Activated naive CD8-positive, alpha-beta T cell treated with anti-CD3 and anti-CD28 coated beads for 36 hours (primary cell): ENCODE results near the gene MTA3. TPM values are rescaled to one million over a fixed set of nuclear protein-coding genes. Genes with fewer than 3 reads are reported as not detected.
A peak's percentile ranks its signal among the peaks of the same experiment; 100 is the strongest.
"Not testable (repeated sequence)": the region's sequence is repeated elsewhere in the genome, so short reads cannot be mapped to it uniquely, and the experiment has no call there.

ENCODE experiments used
- DNase-seq: peaks from one replicate; pipeline ENCODE4 v3.0.0; 2021
- H3K27ac Mint-ChIP-seq: one replicate; pipeline ENCODE4 v1.8.0; 2022; ENCODE audit warnings: mild to moderate bottlenecking, moderate library complexity, mixed read lengths
- H3K27me3 Mint-ChIP-seq: one replicate; pipeline ENCODE4 v1.8.0; 2022; ENCODE audit warnings: mild to moderate bottlenecking, mixed read lengths
- H3K36me3 Mint-ChIP-seq: one replicate; pipeline ENCODE4 v1.8.0; 2021; ENCODE audit warnings: mild to moderate bottlenecking, mixed read lengths
- H3K4me1 Mint-ChIP-seq: one replicate; pipeline ENCODE4 v1.8.0; 2021; ENCODE audit warnings: mixed read lengths
- H3K4me3 Mint-ChIP-seq: one replicate; pipeline ENCODE4 v1.8.0; 2022; ENCODE audit warnings: mild to moderate bottlenecking, moderate library complexity, mixed read lengths
- H3K9me3 Mint-ChIP-seq: one replicate; pipeline ENCODE4 v1.8.0; 2022; ENCODE audit warnings: mixed read lengths
- total RNA-seq, 2 experiments: library from RNA; stranded (reverse); gene quantifications; one replicate each; pipeline ENCODE4 v1.2.3, GENCODE V29; 2021

The MTA3 gene
- total RNA-seq, 2 experiments from 2014 or later: 32.0 to 34.7 TPM

- H3K27me3 Mint-ChIP-seq: no peaks in the 10 kb centered on the region
- H3K36me3 Mint-ChIP-seq: peaks cover 23% of the 10 kb centered on the region
- H3K27ac Mint-ChIP-seq: no peak overlapping the region
- no peak overlapping the region for H3K4me3 Mint-ChIP-seq
- peaks cover 9% of the 10 kb centered on the region for H3K4me1 Mint-ChIP-seq
- no peak for DNase-seq
- H3K9me3 Mint-ChIP-seq: peaks cover 2% of the 10 kb centered on the region
Measured at GRCh38 chr2:42618116-42618515, 49.7 kb downstream of the MTA3 start.

GRCh38 chr2:42618972-42619371, 50.5 kb downstream of the MTA3 start:
- Mint-ChIP-seq H3K36me3 (peaks cover 23% of the 10 kb centered on the region), H3K27ac (peak overlapping the region; percentile 57), H3K4me3 (no peak overlapping the region), H3K4me1 (peaks cover 8% of the 10 kb centered on the region), H3K27me3 (no peaks in the 10 kb centered on the region), H3K9me3 (peaks cover 2% of the 10 kb centered on the region)
- DNase-seq: no peak

GRCh38 chr2:42621626-42622025, 53.2 kb downstream of the MTA3 start:
- not testable (repeated sequence) for H3K4me1 Mint-ChIP-seq, H3K27ac Mint-ChIP-seq, H3K27me3 Mint-ChIP-seq, DNase-seq, H3K9me3 Mint-ChIP-seq, H3K4me3 Mint-ChIP-seq
- H3K36me3 Mint-ChIP-seq: peaks cover 23% of the 10 kb centered on the region

GRCh38 chr2:42622943-42623676, 54.7 kb downstream of the MTA3 start:
- no peak for DNase-seq
- no peaks in the 10 kb centered on the region for H3K27me3 Mint-ChIP-seq
- no peak overlapping the region for H3K27ac Mint-ChIP-seq
- peaks cover 29% of the 10 kb centered on the region for H3K36me3 Mint-ChIP-seq
- peaks cover 8% of the 10 kb centered on the region for H3K4me1 Mint-ChIP-seq
- H3K4me3 Mint-ChIP-seq: no peak overlapping the region
- H3K9me3 Mint-ChIP-seq: peaks cover 2% of the 10 kb centered on the region

- Mint-ChIP-seq H3K36me3 (peaks cover 26% of the 10 kb centered on the region), H3K4me1 (peaks cover 2% of the 10 kb centered on the region), H3K9me3 (peaks cover 2% of the 10 kb centered on the region), H3K27me3 (no peaks in the 10 kb centered on the region), H3K4me3 (no peak overlapping the region), H3K27ac (no peak overlapping the region)
- no peak for DNase-seq
Measured at GRCh38 chr2:42624047-42624446, 55.6 kb downstream of the MTA3 start.

- H3K27me3 Mint-ChIP-seq, DNase-seq, H3K4me3 Mint-ChIP-seq, H3K4me1 Mint-ChIP-seq, H3K9me3 Mint-ChIP-seq, H3K27ac Mint-ChIP-seq, H3K36me3 Mint-ChIP-seq: not testable (repeated sequence)
Measured at GRCh38 chr2:42628024-42628423, 59.6 kb downstream of the MTA3 start.

GRCh38 chr2:42636934-42637333, 68.5 kb downstream of the MTA3 start:
- H3K9me3 Mint-ChIP-seq: peaks cover 1% of the 10 kb centered on the region
- DNase-seq: no peak
- H3K27ac Mint-ChIP-seq: no peak overlapping the region
- peaks cover 13% of the 10 kb centered on the region for H3K36me3 Mint-ChIP-seq
- H3K4me3 Mint-ChIP-seq: no peak overlapping the region
- peaks cover 17% of the 10 kb centered on the region for H3K4me1 Mint-ChIP-seq
- no peaks in the 10 kb centered on the region for H3K27me3 Mint-ChIP-seq

GRCh38 chr2:42638080-42638784, 69.8 kb downstream of the MTA3 start:
- DNase-seq: no peak
- Mint-ChIP-seq H3K4me3 (no peak overlapping the region), H3K36me3 (peaks cover 13% of the 10 kb centered on the region), H3K27ac (no peak overlapping the region), H3K9me3 (peaks cover 1% of the 10 kb centered on the region), H3K4me1 (peaks cover 19% of the 10 kb centered on the region), H3K27me3 (no peaks in the 10 kb centered on the region)

- H3K4me1 Mint-ChIP-seq: peaks cover 20% of the 10 kb centered on the region
- no peak for DNase-seq
- peak overlapping the region; percentile 51 for H3K4me3 Mint-ChIP-seq
- H3K9me3 Mint-ChIP-seq: no peaks in the 10 kb centered on the region
- H3K27me3 Mint-ChIP-seq: no peaks in the 10 kb centered on the region
- H3K36me3 Mint-ChIP-seq: peaks cover 10% of the 10 kb centered on the region
- peak overlapping the region; percentile 76 for H3K27ac Mint-ChIP-seq
Measured at GRCh38 chr2:42639340-42640077, 71.1 kb downstream of the MTA3 start.

GRCh38 chr2:42640261-42640660, 71.8 kb downstream of the MTA3 start:
- no peaks in the 10 kb centered on the region for H3K27me3 Mint-ChIP-seq
- peaks cover 26% of the 10 kb centered on the region for H3K4me1 Mint-ChIP-seq
- H3K27ac Mint-ChIP-seq: peak overlapping the region; percentile 76
- peaks cover 12% of the 10 kb centered on the region for H3K36me3 Mint-ChIP-seq
- H3K9me3 Mint-ChIP-seq: no peaks in the 10 kb centered on the region
- no peak for DNase-seq
- H3K4me3 Mint-ChIP-seq: no peak overlapping the region

- peaks cover 29% of the 10 kb centered on the region for H3K4me1 Mint-ChIP-seq
- not testable (repeated sequence) for H3K4me3 Mint-ChIP-seq, H3K9me3 Mint-ChIP-seq
Measured at GRCh38 chr2:42642371-42642770, 73.9 kb downstream of the MTA3 start.

GRCh38 chr2:42645551-42645950, 77.1 kb downstream of the MTA3 start:
- Mint-ChIP-seq H3K36me3 (peaks cover 39% of the 10 kb centered on the region), H3K4me3 (no peak overlapping the region), H3K27me3 (no peaks in the 10 kb centered on the region), H3K4me1 (peaks cover 34% of the 10 kb centered on the region), H3K27ac (no peak overlapping the region), H3K9me3 (no peaks in the 10 kb centered on the region)
- no peak for DNase-seq

More at GRCh38 chr2:42642371-42642770, 73.9 kb downstream of the MTA3 start:
- H3K27me3 Mint-ChIP-seq, DNase-seq, H3K27ac Mint-ChIP-seq: not testable (repeated sequence)
- peaks cover 26% of the 10 kb centered on the region for H3K36me3 Mint-ChIP-seq

GRCh38 chr2:42648796-42649195, 80.4 kb downstream of the MTA3 start:
- DNase-seq: no peak
- Mint-ChIP-seq H3K4me1 (peaks cover 55% of the 10 kb centered on the region), H3K27ac (peak overlapping the region; percentile 86), H3K4me3 (no peak overlapping the region), H3K9me3 (no peaks in the 10 kb centered on the region), H3K27me3 (no peaks in the 10 kb centered on the region), H3K36me3 (peaks cover 39% of the 10 kb centered on the region)

GRCh38 chr2:42651057-42651456, 82.6 kb downstream of the MTA3 start:
- Mint-ChIP-seq H3K9me3 (no peaks in the 10 kb centered on the region), H3K36me3 (peaks cover 26% of the 10 kb centered on the region), H3K4me1 (peaks cover 64% of the 10 kb centered on the region), H3K27ac (peak overlapping the region; percentile 92), H3K4me3 (no peak overlapping the region), H3K27me3 (no peaks in the 10 kb centered on the region)
- DNase-seq: no peak

GRCh38 chr2:42652086-42652485, 83.7 kb downstream of the MTA3 start:
- H3K27me3 Mint-ChIP-seq: no peaks in the 10 kb centered on the region
- H3K27ac Mint-ChIP-seq: peak overlapping the region; percentile 92
- H3K9me3 Mint-ChIP-seq: no peaks in the 10 kb centered on the region
- peaks cover 64% of the 10 kb centered on the region for H3K4me1 Mint-ChIP-seq
- H3K36me3 Mint-ChIP-seq: peaks cover 18% of the 10 kb centered on the region
- peak; percentile 17 for DNase-seq
- H3K4me3 Mint-ChIP-seq: peak overlapping the region; percentile 66
